Pulmonary artery endothelial cell (primary cell): ENCODE data around the gene LRCOL1. TPM values are rescaled to one million over a fixed set of nuclear protein-coding genes. Genes with fewer than 3 reads are reported as not detected.

Experiments
- DNase-seq: peaks from one replicate; pipeline ENCODE4 v3.0.0-alpha.2; 2011; ENCODE audit warnings: low read depth, low spot score
- total RNA-seq: library from RNA; depleted of rRNA; stranded (reverse); fragments of >200 nt; gene quantifications from 2 replicates; pipeline ENCODE4 v1.2.3, GENCODE V29; 2014

Gene LRCOL1
- total RNA-seq, 1 donor from 2014 or later = not detected

DNA sequence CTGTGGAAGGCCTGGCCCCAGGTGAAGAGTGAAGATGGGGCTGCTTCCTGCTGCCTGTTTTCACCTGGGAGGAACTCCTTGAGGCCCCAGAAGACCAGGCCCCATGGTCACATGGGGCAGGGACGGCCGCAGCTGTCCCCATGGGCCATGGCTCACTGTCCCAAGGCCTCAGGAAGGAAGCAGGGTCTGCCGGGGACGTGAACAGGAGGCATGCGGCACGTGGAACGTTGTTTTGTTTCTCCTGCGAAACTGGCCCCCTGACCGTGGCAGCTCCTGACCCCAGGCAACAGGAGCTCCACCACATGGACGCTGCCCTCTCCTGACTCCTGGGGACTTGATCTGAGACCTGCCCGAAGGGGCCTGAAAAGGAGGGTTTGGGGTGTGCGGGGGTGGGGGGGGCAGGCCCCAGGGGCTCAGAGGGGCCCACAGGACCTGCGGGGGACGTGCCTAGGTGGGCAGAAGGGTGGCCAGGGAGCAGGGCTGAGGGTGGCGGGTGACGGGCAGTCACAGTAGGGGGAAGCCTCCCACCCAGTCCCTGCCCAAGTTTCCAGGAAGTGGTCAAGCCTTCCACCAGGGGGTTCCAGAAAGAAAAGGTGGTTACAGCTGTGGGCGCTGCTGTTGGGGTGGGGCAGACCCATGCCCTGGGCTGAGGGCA is 41.4 kb downstream of the LRCOL1 start:
- no peak for DNase-seq

DNA sequence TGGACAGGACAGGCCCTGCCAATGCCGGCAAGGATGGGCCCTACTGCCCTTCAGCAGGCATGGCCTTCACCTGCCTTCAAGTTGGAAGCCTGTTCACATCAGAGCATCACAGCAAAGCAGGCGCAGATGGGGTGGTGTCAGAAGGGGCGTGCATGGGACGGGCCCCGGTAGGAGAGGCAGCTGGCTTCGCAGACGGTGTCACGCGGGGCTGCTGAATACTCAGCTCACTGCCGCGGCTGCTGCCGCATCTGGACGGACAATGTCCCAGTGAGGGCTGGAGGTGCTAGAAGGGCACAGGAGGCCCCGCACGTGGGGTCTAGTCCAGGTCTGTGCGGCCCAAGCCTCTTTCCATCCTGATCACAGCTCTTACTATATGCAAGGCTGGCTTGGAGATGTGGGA is 42.1 kb downstream of the LRCOL1 start:
- DNase-seq = no peak

DNA sequence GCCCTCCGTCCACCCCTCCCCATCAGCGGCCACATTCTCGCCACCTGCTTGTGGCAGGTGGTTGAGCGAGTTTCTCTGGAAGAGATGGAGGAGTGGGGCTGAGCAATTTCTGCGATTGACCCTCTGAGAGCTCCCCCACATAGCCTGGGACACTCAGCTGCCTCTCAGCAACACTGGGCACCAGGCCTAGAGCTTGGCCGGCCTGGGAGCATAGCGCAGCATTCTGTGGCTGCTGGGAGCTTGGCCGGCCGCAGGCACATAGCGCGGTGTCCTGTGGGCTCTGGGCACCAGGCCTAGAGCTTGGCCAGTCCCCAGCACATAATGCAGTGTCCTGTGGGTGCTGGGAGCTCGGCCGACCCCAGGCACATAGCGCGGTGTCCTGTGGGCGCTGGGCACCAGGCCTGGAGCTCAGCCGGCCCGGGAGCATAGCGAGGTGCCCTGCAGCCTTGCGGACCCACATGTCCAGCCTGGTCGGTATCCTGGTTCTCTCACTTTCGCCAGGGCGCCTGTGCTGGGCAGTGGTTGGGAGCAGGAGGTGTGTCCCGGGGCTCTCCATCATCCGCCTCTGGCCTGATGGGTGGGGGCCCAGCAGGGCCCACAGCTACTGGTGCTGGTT is 43.8 kb downstream of the LRCOL1 start:
- DNase-seq = no peak

DNA sequence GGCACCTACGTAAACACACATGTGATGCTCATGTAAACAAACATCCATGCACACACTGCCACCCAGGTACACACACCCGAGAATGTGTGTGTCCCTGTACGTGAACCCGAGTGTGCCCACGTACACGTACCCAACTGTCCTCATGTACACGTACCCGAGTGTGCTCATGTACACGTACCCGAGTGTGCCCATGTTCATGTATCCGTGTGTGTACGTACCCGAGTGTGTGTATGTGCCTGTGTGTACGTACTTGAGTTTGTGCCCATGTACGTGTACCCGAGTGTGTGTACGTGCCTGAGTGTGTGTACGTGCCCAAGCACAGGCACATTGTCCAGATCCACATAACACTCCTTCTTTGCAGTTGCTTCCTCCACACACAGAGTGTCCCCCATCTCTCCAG is 45.0 kb downstream of the LRCOL1 start:
- no peak for DNase-seq

DNA sequence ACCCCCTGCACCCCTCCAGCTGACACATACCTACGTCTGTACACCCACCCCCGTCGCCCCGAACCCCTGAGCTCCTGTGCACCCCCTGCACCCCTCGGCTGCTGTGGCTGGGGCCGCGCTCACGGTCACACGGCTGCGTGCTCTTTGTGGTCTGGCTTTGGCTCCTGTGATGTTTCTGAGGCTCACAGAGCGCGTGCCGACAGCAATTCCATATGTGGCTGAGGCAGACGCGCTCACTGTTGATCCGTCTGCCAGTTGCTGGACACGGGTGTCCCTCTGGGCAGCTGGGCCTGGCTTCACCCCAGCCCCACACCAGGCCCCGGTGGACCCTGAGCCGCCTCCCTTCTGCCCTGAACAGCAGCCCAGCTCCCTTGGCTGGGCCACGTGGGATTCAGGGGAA is 46.5 kb downstream of the LRCOL1 start:
- DNase-seq = no peak

DNA sequence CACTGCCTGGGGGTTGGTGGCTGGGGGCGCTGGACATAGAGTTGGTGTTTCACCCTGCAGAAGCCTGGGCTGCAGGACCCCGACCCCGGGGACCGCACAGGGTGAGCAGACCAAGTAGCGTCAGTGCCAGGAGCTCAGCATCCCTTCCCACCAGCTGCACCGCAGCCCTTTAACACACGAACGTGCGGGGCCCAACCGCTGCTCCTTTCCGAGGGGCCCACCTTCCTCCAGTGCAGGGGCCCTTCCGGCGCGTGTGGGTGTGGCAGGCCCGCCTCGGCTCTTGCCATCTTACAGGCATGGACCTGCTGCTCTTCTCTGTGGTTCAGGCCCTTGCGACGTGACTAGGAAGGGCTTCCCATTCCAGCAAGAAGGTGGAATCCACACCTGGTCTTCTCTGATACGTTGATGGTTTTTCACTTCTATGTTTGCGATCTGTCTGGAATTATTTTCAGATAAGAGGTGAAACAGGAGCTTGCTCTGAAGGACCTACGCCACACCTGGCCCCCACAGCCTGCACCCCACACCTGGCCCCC is 47.8 kb downstream of the LRCOL1 start:
- DNase-seq = no peak

DNA sequence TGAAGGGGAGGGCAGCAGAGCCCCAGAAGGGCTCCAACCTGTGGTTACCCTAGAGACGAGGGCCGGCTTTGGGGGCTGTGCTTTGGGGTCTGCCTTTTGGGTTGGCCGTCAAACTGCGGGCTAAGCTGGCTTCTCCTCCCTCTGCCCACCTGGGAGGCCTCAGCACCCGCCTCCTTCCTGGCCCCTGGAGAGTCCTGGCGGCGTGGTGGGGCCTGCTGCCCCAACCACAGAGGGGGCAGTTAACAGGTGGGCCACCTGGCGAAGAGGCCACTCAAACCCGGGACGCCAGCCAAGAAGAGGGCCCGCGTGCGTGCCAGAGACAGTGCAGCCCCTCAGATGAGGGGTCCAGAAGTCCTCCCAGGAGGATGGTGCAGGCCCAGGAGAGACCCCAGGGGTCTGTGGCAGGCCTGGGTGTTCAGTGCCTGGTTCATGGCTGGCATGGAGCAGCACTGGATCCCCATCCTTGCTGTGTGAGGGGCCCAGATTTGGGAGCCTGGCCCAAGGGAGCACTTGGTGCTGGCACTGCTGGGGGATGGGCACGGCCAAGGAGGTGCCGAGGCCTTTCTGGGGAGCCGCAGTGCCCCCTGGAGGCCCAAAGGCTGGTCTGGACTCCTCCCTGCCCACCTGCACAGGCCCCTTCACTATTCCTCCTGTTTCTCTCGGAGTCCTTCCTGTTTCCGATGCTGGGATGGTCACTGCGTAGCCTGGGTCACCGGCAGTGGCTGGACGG is 48.8 kb downstream of the LRCOL1 start:
- no peak for DNase-seq

DNA sequence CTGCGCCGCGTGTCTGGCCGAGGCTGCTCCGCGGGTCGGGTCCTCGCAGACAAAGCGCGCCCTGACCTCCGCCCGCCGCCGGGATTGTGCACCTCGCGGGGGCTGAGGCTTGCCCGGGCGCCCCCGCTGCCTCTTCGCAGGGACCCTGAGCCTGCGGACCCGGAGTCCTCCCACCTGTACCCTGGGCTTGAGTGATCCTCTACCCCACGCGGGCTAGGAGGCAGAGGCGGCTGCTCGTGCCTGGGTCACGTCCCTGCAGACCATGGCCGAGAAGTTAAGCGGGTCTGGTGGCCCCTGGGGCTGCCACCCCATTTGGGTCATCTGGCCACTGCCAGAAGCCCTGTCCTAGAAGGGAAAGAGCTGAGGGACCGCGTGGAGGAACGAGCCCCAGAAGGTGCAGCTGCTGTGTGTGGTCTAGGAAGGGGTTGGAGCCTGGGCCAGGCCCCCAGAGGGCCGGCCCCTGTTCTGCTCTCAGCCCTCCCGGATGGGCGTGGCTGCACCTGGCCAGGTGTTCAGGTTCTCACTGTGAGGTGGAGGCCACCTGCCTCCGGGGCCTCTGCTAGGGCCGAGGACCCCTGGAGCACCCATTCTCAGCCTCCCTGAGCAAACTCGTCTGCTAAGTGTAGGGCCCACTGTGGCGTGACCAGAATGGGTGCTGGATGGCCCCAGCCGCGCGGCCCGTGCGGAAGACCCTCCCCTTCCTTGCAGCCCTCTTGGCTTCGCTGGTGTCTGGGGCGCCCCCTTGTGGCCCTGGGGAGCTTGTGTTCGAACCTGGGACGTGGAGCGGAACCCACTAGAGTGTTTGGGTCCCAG is 49.6 kb downstream of the LRCOL1 start:
- peak; percentile 33 for DNase-seq

DNA sequence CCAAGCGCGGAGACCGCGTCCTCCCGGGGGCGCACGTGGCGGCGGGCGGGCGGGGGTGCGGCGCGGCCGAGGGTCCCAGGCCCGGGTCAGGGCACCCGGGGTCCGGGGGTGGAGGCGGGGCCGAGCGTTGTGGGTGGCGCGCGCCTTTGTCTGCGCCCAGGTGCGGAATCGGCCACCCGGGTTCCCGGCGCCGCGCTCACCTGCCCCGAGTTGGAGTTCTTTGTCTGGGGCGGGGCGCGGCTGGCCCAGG is 50.1 kb downstream of the LRCOL1 start:
- DNase-seq = no peak

DNA sequence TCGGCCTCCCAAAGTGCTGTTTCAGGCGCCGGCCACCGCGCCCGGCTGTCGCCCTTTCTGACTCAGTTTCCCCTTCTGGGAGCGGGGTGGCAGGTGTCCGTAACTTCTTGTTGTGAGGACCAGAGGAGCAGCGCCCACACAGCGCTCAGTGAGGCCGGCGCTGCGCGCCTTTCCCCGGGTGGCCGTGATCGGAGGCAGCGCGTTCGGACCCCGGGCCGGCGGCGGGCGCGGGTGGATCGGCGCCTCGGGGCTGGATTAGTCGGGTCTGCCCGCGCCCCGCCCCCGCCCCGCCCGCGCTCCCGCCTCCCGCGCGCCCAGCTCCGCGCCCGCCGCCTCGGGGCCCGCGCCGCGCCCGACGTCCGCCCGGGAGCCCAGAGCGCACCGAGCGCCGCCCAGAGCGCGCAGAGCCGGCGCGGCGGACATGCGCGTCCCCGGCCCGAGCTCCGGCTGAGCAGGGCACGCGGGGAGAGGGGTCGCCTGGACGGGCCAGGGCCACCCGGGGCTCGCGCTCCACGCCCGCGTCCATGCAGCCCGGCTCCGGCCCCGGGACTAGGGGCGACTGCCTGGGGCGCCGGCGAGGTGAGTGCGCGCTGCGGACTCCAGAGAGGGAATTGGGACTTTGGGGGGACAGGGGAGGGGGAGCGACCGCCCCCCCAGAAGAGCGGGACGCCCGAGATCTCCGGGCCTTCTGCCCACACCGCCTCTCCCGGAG is 50.6 kb downstream of the LRCOL1 start:
- no peak for DNase-seq

DNA sequence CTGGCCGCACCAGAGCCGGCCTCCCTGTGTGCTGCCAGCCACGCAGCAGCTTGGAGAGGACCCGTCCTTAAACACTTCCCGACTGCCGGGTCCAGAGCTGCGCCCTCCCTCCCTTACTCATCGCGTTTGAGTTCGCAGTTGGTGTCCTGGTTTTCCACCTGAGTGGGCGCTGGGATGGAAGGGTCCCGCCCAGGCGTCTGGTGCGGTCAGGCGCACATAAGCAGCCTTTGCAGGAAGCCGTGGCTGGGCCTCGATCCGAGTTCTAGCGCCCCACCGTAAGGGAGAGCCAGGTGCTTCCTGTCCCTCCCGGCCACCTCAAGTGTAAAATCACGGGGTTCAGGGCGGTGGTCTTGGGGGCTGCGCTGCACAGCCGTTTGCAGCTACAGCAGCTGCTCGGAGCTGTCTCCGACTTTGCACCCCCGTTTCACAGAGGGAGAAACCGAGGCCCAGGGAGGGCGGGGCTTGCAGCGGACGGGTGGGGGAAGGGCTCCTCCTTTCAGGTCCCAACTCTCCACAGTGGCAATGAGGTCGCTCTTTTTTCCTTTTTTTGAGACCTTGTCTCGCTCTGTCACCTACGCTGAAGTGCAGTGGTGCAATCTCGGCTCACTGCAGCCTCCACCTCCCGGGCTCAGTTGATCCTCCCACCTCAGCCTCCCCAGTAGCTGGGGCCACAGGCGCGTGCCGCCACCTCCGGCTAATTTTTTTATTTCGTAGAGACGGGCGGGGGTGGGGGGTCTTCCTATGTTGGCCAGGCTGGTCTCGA is 51.3 kb downstream of the LRCOL1 start:
- DNase-seq = no peak

DNA sequence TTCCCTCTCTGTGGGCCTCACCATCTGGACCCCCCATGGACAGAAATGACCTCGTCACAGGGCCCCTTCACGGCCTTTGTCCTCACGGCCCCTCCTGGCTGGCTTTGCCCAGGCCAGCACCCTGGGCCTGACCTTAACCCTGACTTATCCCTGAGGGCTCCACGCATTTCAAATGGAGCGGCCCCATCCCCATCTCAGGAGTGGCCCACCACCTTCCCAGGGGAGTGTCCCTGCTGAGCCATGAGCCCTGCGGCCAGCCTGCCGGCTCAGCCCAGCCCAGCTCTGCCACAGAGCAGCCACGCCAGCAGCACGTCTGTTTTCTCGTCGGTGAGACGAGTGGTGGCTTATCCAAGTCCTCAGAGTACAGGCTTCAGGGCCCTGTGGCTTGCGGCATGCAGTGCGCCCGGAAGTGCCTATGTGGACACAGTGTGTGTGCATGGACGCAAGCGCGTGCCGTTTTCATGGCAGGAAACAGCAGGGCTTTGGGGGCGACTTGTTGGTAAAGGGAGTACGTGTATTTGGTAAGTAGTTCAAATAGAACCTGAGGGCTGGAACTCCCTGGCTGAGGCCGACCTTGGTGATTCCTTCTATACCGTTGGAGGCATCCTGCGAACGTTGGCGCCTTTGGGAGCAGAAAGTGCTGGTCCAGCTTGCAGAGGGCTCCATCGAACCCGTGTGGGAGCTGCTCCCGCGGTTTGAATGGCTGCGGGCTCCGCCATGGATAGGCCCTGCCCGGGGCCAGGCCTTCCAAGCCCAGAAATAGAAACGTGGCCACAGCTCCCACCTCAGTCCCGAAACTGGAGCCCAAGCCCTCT is 52.1 kb downstream of the LRCOL1 start:
- DNase-seq = no peak

DNA sequence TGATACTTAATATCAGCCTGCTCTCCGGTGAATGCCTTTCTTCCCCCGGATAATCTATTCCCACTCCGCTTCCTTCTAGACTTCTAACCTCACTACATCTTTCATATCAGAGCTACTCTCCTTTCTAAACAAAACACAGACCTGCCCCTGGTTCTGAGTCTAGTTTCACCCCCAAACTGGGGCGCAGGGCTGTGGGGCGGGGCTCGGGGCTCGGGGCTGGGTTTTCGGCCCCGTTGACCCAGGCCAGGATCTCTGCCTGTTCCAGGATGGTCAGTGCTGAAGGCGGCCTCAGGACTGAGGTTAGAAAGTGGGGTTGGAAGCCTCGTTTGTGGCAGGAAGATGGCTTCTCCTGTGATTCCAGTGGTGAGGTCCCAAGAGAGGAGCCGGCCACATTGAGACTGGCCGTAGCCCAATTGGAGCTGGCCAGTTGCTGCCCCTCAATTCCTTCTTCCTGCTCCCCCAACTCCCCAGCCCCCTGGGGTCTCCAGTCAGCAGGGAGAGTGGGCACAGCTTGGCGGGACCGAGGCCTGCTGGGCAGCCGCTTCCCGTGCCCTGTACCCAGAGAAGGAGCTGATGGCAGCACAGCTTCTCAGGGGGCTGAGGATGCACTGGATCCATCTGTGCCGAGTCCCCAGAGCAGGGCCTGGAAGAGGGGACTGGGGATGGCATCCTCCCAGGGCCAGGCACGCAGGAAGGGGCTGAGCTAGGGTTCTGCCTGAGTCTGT is 52.9 kb downstream of the LRCOL1 start:
- no peak for DNase-seq

DNA sequence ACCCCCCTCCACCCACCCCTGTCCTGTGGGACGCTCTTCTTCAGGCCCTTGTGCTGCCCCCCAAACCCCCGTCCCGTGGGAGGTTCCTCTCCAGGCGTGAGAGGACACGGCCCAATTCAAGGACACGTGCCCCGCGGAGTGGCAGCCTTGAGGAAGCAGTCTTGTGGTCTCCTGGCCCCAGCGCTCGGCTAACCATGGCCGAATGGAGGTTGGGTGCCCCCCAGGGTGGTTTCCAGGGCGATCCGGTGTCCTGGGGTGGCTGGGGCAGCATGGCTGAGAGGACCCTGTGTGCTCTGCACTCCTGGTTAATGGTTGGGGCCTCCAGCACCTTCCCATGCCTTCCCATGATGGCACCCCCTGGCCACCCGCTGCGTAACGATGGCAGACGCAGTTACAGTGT is 53.6 kb downstream of the LRCOL1 start:
- DNase-seq = no peak

DNA sequence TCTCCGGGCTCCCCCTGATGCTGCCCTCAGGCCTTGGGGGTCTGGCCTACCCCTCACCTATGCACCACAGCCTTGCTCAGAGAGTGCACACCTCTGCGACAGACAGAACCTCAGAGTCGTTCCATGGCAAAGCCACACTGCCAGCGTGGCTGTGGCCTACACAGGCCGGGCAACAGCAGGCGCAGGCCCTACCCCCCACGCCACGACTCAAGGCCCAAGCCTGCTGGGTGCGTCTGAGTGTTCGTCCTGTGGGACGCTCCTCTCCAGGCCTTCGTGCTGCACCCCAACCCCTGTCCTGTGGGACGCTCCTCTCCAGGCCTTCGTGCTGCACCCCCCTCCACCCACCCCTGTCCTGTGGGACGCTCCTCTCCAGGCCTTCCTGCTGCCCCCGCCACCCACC is 54.2 kb downstream of the LRCOL1 start:
- DNase-seq = no peak

DNA sequence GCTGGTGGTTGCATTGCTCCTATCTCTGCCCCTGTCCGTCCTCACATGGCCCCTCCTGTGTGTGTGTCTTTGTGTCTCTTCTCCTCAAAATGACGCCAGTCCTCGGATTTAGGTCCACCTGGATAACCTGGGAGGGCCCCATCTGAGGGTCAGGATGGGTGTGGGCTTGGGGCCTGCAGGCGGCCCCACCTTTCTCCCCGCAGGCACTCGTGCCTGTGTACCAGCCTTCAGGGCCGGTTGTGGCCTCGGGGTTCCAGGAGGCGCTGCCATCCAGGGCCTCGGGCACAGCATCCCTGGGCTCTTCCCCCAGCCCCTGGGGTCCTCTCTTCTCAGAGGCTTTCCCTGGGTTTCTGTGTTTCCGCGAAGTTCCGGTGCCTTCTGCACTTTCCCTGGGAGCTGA is 54.7 kb downstream of the LRCOL1 start:
- DNase-seq = no peak

DNA sequence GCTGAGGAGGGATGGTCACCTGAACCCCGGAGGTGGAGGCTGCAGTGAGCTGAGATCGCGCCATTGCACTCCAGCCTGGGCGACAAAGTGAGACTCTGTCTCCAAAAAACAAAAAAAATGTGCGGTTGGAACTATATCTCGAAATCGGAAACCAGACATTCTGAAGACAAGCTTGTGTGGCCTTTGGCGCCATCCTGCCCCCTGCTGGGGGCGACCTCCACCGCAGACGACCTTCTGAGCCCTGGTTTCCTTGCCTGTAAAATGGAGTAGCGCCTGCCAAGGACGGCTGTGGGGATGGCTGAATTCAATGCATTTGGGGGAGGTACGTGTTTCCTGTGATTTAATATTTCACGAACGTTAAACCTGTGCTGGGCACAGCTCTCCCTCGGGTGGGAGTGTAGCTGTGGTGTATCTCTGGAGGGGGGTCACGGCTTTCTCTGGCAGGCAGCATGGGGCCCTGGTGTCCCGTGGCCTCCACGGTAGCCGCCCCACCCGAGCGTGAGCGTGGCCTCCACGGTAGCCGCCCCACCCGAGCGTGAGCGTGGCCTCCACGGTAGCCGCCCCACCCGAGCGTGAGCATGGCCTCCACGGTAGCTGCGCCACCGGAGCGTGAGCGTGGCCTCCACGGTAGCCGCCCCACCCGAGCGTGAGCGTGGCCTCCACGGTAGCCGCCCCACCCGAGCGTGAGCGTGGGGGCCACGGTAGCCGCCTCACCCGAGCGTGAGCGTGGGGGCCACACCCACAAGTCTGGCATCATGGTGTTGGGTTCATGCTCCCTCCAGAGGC is 55.3 kb downstream of the LRCOL1 start:
- DNase-seq = no peak
